GM10266 (cell line): Measurements from ENCODE around the gene SPESP1.

ENCODE experiments used
- DNase-seq: peaks from one replicate; pipeline ENCODE4 v3.0.0; 2012; ENCODE audit errors: extremely low spot score
- TF ChIP-seq, protein P1 (sequence below): IDR thresholded peaks from 2 replicates; pipeline ENCODE4 v1.5.1; 2012; ENCODE audit warnings: mild to moderate bottlenecking, low read depth; ENCODE audit not compliant: control insufficient read depth, insufficient read depth; ENCODE audit errors: missing control alignments

SPESP1 gene

GRCh38 chr15:68985361-68985891 is 55.1 kb downstream of the SPESP1 start:
- TF ChIP-seq, protein P1, sequence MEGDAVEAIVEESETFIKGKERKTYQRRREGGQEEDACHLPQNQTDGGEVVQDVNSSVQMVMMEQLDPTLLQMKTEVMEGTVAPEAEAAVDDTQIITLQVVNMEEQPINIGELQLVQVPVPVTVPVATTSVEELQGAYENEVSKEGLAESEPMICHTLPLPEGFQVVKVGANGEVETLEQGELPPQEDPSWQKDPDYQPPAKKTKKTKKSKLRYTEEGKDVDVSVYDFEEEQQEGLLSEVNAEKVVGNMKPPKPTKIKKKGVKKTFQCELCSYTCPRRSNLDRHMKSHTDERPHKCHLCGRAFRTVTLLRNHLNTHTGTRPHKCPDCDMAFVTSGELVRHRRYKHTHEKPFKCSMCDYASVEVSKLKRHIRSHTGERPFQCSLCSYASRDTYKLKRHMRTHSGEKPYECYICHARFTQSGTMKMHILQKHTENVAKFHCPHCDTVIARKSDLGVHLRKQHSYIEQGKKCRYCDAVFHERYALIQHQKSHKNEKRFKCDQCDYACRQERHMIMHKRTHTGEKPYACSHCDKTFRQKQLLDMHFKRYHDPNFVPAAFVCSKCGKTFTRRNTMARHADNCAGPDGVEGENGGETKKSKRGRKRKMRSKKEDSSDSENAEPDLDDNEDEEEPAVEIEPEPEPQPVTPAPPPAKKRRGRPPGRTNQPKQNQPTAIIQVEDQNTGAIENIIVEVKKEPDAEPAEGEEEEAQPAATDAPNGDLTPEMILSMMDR, result no peak
- no peak for DNase-seq

DNA sequence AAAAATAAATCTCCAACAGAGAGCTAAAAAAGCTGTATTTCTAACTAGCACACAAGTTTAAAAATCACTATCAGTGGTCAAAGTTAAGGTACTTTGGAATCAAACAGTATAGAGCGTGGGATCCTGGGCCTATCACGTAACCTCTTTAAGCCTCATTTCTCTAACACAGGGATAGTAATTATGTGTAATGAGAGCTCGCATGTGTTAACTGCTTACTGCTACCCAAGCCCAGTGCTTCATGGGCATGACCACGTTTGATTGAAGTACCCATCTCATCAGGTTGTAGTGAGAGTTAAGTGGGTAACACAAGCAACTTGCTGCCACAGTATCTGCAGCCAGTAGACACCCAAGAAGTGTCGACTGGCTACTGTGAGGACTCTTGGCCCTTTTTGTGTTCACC is 56.0 kb downstream of the SPESP1 start:
- DNase-seq, result no peak
- TF ChIP-seq, protein P1, result no peak

DNA sequence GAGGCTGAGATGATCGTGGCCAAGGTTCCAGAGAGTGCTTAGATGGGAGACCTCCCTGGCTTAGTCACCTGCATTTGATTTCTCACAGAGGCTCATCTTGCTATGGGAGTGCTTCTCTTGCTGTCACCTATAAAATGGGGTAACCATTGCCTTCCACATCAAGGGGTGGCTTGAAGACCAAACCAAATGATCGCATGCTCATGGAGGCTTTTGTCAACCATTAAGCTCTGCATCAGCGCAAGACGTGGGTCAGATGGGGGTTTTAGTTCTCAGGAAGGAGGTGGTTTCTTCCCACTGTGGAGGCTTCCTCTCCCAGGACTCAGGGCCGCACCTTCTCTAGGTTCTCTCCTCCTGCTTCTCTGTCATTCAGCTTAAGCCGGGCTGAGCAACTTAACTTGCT is 56.8 kb downstream of the SPESP1 start:
- no peak for DNase-seq
- TF ChIP-seq, protein P1, result no peak

- no peak for DNase-seq
- TF ChIP-seq, protein P1, result no peak
These were observed 57.4 kb downstream of the SPESP1 start for GRCh38 chr15:68987676-68988075.

- TF ChIP-seq, protein P1, result no peak
- no peak for DNase-seq
These were observed 59.4 kb downstream of the SPESP1 start for GRCh38 chr15:68989541-68990230.

DNA sequence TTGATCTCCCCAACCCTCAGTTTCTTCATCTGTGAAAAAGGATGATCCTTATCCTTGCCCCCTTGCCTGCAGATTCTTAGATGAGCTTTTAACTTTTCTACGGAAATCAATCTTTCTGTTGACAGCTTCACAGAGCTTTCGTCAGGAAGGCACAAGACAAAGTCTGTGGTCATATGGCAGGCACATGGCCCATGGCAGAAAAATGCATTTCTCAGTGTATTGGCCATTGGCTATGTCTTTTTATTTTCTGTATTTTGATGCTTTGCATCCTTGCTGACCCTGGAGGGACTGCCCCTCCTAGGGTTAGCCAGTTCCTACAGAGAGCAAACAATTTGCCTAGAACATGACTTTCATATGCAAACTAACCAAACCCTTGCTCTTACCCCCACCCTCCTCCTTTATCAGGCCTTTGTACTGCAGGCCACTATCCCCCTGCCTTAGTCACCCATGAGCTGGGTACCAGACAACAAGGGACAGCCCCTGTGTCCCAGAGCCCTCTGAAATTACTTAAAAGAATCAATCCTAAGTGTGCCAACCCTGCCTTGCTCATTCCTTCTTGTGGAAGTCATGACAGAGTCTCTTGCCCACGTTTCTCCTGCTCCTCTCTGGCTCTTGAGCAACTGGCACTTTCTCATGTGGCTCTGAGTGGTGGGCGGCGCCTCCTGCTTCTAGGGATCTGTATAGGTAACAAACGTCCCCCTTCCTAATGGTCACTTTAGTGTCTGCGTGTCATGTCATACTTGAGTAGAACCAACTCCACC is 60.1 kb downstream of the SPESP1 start:
- no peak for DNase-seq
- TF ChIP-seq, protein P1, result no peak
